Body of pancreas (tissue), 4 donors: Measurements from ENCODE around the gene KLK7.

Experiments
- POLR2A ChIP-seq, 3 donors: fragments of 450-650 bp; IDR thresholded peaks; one replicate each; pipeline ENCODE4 v1.6.1; 2016; ENCODE audit warnings: antibody characterized with exemption in 3 of 3, mild to moderate bottlenecking in 2 of 3
- TF ChIP-seq, protein P1 (sequence below), 7 experiments: fragments of 450-650 bp in 4 of 7; fragments of 200-600 bp in 3 of 7; sonication (generic) in 3 of 7; IDR thresholded peaks; one replicate each; pipeline ENCODE4 v1.5.1; 2016 to 2019; ENCODE audit warnings: antibody characterized with exemption in 7 of 7

DNA sequence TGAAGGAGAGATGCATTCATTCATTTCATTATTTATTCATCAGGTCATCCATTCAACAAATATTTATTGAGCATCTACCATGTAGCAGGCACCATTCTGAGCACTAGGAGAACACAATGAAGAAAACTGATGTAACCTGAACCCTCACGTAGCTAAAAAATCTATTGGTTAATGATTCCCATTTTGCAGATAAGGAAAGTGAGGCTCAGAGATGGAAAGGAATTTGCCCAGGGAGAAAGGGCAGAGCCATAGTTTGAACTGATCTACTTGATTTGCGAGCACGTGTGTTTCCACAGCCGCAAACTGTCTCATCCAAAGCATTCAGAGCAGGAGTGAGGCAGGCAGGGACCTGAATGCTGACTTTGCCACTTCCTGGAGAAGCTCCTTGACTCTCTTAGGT lies 15.0 kb upstream of the KLK7 start:
- TF ChIP-seq, protein P1, sequence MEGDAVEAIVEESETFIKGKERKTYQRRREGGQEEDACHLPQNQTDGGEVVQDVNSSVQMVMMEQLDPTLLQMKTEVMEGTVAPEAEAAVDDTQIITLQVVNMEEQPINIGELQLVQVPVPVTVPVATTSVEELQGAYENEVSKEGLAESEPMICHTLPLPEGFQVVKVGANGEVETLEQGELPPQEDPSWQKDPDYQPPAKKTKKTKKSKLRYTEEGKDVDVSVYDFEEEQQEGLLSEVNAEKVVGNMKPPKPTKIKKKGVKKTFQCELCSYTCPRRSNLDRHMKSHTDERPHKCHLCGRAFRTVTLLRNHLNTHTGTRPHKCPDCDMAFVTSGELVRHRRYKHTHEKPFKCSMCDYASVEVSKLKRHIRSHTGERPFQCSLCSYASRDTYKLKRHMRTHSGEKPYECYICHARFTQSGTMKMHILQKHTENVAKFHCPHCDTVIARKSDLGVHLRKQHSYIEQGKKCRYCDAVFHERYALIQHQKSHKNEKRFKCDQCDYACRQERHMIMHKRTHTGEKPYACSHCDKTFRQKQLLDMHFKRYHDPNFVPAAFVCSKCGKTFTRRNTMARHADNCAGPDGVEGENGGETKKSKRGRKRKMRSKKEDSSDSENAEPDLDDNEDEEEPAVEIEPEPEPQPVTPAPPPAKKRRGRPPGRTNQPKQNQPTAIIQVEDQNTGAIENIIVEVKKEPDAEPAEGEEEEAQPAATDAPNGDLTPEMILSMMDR (IDR thresholded peaks at IDR 0.05): no peak
- TF ChIP-seq POLR2A (IDR thresholded peaks at IDR 0.05): no peak
